Activated CD4-positive, alpha-beta T cell treated with anti-CD3 and anti-CD28 coated beads, Interleukin-2, amount 50 U/mL, for 24 hours (primary cell): Measurements from ENCODE around the gene IGFN1.

Source experiments
- DNase-seq, 2 donors: peaks; one replicate each; pipeline ENCODE4 v3.0.0-alpha.2; 2020; ENCODE audit warnings: low read depth in 1 of 2, low spot score in 1 of 2

Gene IGFN1

GRCh38 chr1:201262963-201263608, 72.5 kb downstream of the IGFN1 start:
- no peak for DNase-seq

GRCh38 chr1:201264072-201264471, 73.4 kb downstream of the IGFN1 start:
- no peak for DNase-seq

DNA sequence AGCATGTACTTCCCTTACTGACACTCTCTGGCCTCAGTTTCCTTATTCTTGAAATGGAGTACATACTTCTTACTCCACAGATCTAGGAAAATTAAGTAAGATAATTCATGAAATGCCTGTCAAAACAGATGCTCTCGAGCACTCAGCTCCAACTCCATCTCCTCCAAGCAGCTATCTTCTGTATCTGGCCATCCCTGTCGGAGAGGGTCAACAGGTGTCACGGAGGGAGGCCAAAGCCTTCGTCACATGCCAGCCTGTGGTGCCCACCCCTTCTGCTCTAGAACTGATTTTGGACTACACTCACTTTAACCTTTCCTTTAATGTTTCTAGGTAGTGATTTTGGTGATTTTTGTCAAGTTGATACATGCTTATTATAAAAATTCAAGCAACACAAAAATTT, 73.9 kb downstream of the IGFN1 start:
- no peak for DNase-seq

- no peak for DNase-seq
Observed at GRCh38 chr1:201265756-201266155, 75.1 kb downstream of the IGFN1 start.

DNA sequence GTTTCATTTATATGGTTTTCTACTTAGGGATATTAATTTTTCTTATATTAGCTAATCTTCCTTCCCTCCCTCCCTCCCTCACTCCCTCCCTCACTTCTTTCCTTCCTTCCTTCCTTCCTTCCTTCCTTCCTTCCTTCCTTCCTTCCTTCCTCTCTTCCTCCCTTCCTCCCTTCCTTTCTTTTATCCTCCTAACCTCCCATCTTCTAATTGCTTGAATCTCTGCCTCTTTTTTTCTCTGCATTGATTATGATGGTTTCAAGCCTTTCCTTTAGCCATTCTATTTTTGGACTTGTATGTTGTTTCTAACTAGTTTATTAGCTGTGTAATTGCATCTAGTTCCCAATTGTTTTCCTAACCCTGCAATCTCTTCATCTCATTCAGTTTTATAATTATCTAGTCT, 75.7 kb downstream of the IGFN1 start:
- no peak for DNase-seq

DNA sequence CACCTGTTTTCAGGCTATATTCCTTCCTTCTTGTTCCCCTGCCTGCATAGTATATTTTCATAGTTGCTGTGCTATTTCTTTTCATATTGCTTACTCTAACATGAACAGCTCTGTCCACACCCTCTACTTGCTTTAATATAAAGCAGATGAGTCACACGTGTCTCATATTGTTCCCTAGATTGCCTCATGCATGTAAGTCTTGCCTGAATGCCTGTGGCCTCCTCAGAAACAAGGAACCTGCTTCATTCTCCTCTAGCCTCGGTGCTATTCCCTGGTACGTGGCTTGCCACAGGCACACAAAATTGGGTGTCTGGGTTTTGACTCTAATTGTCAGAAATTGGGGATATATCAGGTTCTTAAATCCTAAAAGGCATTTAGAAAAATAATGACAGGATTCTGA, 76.2 kb downstream of the IGFN1 start:
- DNase-seq, result no peak

GRCh38 chr1:201267481-201268229, 77.0 kb downstream of the IGFN1 start:
- DNase-seq, result no peak

DNA sequence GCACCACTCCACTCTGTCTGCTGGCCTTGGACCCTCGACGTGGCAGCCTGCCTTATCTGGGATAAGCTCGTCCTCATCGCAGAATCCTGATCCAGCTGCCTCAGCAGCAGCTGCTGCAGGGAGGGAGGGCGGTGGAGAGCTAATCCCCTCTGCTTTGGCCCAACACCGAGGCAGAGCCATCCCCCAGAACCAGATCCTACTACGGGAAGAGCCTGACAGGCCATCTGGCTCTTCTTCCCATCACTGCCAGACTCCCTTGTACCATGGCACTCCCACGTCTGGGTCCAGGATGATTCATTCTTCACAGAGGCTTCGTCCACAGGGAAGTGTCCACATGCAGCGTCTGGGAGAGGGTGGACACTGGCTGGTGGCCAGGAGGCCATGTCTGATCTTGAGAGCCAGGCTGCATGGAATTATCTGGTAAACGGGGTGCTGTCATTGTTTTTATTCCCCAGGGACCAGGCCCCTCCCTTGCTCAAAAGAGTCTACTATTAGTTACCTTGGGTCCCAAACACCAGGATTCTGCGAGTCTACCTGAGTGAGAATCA, 78.1 kb downstream of the IGFN1 start:
- DNase-seq, result no peak

- no peak for DNase-seq
Observed at GRCh38 chr1:201269281-201269680, 78.7 kb downstream of the IGFN1 start.

- DNase-seq, result no peak
Observed at GRCh38 chr1:201269900-201270410, 79.3 kb downstream of the IGFN1 start.

DNA sequence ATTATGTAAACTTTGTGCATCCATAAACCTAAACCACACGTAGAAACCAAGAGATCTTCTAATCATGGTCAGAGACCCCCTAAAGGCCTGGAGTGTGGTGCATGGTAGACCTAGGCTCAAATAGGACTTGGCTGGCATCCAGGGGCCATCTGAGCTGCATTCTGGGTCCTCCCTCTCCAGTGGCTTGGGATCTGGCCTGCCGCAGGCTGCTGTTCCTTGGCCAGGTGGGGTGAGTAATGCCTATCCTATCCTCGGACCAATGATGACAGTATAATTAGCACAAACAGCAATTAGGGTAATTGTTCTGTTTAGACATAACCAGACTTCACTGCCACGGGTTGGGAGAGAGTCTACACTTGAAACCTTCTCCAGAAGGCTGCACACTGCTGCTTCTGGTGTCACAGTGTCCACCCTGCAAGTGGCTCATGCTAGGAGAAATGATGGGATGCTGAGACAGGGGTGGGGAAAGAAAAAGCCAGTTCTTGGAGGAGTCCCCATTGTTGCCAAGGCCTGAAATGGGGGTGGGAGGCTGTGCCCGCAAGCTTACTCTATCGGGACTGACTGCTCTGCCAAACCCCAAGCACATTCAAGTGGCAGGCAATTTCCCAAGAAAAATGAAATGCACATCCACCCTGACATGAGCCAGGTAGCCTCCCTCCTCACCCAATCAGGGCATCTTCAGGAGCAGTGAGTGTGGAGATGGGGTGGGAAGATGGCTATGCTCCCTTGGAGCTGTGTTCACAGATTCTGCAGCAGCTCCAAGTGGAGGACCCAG, 80.2 kb downstream of the IGFN1 start:
- no peak for DNase-seq

DNA sequence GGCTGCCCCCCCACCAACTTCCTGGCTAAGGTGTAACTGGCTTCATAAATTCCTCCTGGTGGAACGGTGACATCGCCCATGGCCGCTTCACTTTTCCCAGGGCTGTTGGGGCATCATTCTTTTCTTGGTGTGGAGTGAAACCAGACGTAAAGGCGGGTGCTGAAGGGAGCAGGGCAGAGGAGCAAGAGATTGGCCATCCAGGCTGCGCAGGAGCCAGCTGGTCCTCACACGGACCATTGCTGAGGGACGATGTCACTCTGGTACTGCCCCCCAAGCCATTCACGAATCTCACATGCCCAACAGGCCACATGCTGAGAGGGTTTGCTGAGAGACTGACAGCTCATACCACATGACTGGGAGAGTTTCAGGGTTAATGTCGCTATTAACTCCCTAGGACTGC, 82.2 kb downstream of the IGFN1 start:
- DNase-seq, result no peak

GRCh38 chr1:201274616-201275252, 84.1 kb downstream of the IGFN1 start:
- no peak for DNase-seq

GRCh38 chr1:201275253-201275666, 84.6 kb downstream of the IGFN1 start:
- no peak for DNase-seq

GRCh38 chr1:201276891-201277290, 86.3 kb downstream of the IGFN1 start:
- DNase-seq, result no peak

- DNase-seq, result no peak
Observed at GRCh38 chr1:201277441-201277840, 86.8 kb downstream of the IGFN1 start.
